ENCODE results near the gene HABP4.
A peak's percentile ranks its signal among the peaks of the same experiment; 100 is the strongest.

- TF ChIP-seq CTCF (IDR thresholded peaks at IDR 0.05) (no peak), ZNF396 (CRISPR knock-in tag; IDR thresholded peaks at IDR 0.05; ENCODE audit: borderline replicate concordance) (no peak), CBFB (CRISPR knock-in tag; IDR thresholded peaks at IDR 0.05; ENCODE audit: low read depth) (no peak), FOXP1 (CRISPR knock-in tag; IDR thresholded peaks at IDR 0.05; ENCODE audit: borderline replicate concordance) (peak; percentile 52; the same call in 1 of the 2 replicates), AFF4 (CRISPR knock-in tag; IDR thresholded peaks at IDR 0.05; ENCODE audit: borderline replicate concordance) (no peak), MAX (CRISPR knock-in tag; IDR thresholded peaks at IDR 0.05) (peak; percentile 86), TEAD4 (CRISPR knock-in tag; IDR thresholded peaks at IDR 0.05) (no peak), GABPB1 (CRISPR knock-in tag; IDR thresholded peaks at IDR 0.05) (peak; percentile 74), ATF6 (CRISPR knock-in tag; IDR thresholded peaks at IDR 0.05) (no peak), TP53 (CRISPR knock-in tag; IDR thresholded peaks at IDR 0.05) (no peak), IRF2 (CRISPR knock-in tag; IDR thresholded peaks at IDR 0.05; ENCODE audit: borderline replicate concordance, low read depth) (no peak)
Measured at GRCh38 chr9:96417051-96417586, 32.9 kb upstream of the HABP4 start.
